GM21528 (cell line): Measurements from ENCODE around the gene RPS4Y1.
A peak's percentile ranks its signal among the peaks of the same experiment; 100 is the strongest.
"Not testable (repeated sequence)": the region's sequence is repeated elsewhere in the genome, so short reads cannot be mapped to it uniquely, and the experiment has no call there.

Experiments
- ATAC-seq: cut with Tn5 transposase; IDR thresholded peaks from one replicate; pipeline ENCODE4 v1.9.1; 2021; ENCODE audit warnings: mild to moderate bottlenecking, moderate library complexity; ENCODE audit not compliant: unreplicated experiment, low FRiP score

RPS4Y1 gene

GRCh38 chrY:2841471-2841893 is at the start of gene RPS4Y1:
Gene RPS4Y1 (plus strand): TSS chrY:2841602. CDS start chrY:2841625, 23 bp downstream.
- ATAC-seq: peak; percentile 86

DNA sequence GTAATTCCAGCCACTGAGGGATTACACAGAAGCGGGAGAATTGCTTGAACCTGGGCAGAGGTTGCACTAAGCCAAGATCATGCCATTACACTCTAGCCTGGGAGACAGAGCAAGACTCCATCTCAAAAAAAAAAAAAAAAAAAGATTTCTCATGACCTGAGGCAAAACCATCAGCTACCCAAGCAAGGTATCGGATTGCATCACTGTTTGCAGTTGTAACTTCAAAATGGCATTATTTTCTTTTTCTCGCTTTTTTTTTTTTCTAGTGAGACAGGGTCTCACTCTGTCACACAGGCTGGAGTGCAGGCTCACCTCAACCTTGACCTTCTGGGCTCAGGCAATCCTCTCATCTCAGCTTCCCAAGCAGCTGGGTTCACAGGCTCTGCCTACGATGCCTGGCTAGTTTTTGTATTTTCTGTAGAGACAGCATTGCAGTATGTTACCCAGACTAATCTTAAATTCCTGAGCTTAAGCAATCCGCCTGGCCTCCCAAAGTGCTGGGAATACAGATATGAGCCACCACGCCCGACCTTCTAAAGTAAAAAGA is 44.4 kb upstream of the RPS4Y1 start:
- ATAC-seq: no peak

GRCh38 chrY:2797991-2798390 is 43.4 kb upstream of the RPS4Y1 start:
- ATAC-seq: no peak

GRCh38 chrY:2800246-2800645 is 41.2 kb upstream of the RPS4Y1 start:
- no peak for ATAC-seq

DNA sequence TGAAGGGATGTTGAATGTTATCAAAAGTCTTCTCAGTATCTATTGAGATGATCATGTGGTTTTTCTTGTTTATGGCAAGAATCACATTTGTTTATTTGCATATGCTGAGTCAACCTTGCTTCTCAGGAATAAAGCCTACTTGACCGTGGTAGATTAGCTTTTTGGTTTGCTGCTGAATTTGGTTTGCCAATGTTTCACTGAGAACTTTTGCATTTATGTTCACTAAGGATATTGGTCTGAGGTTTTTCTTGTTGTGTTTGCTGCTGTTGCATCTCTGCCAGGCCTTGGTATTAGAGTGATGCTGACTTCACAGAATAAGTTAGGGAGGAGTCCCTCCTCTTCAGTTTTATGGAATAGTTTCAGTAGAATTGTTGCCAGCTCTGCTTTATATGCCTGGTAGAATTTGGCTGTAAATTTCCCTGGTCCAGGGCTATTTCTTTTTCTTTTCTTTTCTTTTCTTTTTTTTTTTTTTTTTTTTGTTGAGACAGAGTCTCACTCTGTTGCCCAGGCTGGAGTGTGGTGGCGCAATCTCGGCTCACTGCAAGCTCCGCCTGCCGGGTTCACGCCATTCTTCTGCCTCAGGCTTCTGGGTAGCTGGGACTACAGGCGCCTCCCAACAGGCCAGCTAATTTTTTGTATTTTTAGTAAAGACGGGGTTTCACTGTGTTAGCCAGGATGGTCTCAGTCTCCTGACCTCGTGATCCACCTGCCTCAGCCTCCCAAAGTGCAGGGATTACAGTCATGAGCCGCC is 24.1 kb upstream of the RPS4Y1 start:
- not testable (repeated sequence) for ATAC-seq

DNA sequence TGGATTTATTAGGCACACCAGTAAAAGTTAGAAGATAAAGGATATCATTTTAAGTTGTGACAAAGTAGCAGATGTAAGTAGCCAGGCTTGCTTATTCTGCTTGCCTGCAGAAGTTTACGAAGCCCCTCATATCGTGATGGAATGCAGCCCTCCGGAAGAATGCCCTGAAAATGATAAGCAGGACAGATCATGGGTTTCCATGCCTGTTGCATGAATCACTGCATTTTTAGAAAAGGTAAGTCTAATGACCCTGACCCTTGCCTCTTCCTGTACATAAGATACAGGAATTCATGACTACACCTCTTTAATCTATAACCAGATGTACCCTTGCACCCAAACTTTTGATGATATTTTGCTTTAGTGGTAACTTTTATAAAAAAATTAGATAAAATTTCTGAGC is 16.9 kb upstream of the RPS4Y1 start:
- no peak for ATAC-seq

GRCh38 chrY:2828497-2828896 is 12.9 kb upstream of the RPS4Y1 start:
- ATAC-seq: no peak

DNA sequence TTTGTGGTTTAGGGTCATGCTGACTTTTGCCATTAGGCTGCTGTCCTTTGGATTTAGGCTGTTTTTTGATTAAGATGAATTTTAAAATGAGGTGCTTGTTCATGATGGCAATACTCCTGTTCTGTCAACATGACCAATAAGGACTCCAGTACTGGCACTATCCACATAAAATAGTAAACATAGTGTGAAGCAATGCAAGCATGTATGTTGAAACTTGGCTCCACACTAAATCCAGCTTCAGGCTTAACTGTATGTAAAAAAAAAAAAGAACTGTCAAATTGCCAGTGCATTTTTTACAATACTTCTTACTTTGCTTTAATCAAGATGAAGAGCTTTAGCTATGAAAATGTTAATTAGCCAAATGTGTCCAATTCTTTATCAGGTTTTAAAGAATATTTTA is 6.2 kb upstream of the RPS4Y1 start:
- no peak for ATAC-seq

GRCh38 chrY:2837078-2837477 is 4.3 kb upstream of the RPS4Y1 start:
- ATAC-seq: no peak

DNA sequence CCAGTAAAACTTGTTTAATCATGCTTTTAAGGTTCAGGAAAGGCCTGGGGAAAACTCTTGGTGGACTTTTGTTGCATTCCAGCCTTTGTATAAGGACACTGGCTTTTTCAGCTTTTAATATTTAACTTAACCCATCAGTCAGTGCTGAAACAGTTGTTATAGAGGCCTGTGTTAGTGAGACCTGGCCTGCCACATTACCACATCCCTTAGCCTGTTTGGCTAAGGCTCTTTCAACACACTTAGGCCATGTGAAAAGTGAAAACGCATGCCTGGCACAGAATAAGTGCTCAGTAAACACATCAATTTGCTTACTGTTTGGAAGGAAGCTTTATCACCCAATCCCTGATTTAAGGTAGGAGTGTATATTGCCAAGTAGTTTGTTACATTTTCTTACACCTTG is 3.5 kb upstream of the RPS4Y1 start:
- ATAC-seq: no peak

- ATAC-seq: no peak
These were observed 5.4 kb downstream of the RPS4Y1 start for GRCh38 chrY:2846791-2847190.

DNA sequence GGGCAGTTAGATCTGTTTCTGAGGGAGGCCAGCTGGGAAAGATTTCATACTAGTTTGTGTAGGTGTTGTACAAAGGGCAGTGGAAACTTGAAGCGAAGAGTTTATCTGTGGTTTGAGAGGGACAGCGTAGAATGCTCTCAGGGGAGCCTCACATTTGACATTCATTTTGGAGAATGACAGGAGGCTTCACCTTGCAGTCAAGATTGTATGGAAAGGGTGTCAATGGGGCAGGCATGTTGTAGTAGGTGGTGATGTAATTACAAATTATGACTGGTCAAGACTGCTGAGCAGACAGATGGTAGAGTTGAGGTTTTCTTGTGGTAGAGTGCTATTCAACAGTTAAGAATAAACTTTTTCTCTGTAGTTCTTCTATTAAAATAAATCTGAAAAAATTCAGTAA is 7.0 kb downstream of the RPS4Y1 start:
- no peak for ATAC-seq

GRCh38 chrY:2849368-2849767 is 8.0 kb downstream of the RPS4Y1 start:
- ATAC-seq: no peak

DNA sequence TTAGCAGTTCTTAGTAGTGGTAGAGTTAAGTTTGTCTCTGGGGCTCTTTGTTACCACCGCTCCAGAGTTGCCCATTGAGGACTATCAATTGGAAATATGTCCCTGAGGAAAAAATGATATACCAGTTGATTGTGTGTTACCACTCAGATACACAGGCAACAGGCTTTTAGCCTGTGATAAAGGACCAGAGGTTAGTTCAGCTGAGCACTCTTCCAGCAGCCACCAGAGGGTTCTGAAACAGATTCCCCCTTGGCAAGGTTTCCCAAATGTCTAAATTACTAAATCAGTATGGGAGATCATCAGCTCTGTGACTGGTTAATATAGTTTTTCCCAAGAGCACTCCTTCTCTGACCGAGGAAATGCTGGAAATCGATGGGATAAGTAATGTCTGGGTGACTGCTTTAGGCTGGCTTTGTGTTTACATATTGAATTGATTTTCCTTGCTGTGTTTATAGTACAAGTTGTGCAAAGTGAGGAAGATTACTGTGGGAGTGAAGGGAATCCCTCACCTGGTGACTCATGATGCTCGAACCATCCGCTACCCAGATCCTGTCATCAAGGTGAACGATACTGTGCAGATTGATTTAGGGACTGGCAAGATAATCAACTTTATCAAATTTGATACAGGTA is 12.9 kb downstream of the RPS4Y1 start:
- no peak for ATAC-seq

DNA sequence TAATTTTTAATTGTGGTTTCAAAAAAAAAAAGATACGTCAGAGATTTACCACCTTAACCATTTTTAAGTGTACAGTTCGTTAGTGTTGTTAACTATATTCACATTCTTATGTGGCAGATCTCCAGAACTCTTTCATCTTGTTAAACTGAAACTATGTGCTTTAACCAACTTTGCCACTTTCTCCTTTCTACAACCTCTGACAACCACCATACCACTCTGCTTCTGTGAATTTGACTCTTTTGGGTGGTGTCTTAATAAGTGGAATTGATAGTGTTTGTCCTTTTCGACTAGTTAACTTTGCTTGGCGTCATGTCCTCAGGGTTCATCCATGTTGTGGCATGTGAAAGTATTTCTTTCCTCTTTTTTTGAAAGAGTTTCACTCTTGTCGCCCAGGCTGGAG is 15.7 kb downstream of the RPS4Y1 start:
- no peak for ATAC-seq

DNA sequence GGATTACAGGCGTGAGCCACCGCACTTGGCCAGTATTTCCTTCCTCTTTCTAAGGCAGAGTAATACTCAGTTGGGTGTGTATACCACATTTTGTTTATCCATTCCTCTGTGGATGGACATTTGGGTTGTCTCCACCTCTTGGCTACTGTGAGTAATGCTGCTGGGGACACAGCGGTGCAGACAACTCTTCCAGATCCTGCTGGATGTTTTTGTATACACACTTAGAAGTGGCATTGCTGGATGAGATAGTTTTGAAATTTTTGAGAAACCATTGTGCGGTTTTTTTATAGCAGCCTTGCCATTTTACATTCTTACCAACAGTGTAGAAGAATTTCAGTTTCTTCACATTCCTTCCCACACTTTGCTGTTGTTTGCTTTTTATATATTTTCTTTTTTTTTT is 16.3 kb downstream of the RPS4Y1 start:
- ATAC-seq: no peak

DNA sequence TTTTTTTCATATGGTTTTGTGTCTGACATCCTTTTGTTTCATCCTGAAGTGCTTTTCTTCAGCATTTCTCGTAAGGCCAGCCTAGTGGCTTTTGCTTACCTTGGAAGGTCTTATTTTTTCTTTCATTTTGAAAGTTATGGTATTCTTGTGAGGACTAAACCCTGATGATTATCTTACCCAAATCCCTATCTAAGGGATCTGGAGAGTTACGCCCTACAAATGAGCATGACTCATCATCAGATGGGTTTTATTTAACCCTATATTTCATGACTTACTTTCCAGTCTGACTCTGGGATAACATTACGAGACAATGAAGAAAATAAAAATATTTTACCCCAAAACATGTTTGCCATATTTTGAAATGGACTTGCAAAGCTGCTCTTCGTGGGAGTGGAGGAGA is 18.4 kb downstream of the RPS4Y1 start:
- ATAC-seq: no peak

- ATAC-seq: no peak
These were observed 19.1 kb downstream of the RPS4Y1 start for GRCh38 chrY:2860511-2860910.

- ATAC-seq: no peak
These were observed 25.2 kb downstream of the RPS4Y1 start for GRCh38 chrY:2866581-2866980.

GRCh38 chrY:2867469-2867868 is 26.1 kb downstream of the RPS4Y1 start:
- ATAC-seq: no peak

- ATAC-seq: no peak
These were observed 26.7 kb downstream of the RPS4Y1 start for GRCh38 chrY:2868035-2868607.

DNA sequence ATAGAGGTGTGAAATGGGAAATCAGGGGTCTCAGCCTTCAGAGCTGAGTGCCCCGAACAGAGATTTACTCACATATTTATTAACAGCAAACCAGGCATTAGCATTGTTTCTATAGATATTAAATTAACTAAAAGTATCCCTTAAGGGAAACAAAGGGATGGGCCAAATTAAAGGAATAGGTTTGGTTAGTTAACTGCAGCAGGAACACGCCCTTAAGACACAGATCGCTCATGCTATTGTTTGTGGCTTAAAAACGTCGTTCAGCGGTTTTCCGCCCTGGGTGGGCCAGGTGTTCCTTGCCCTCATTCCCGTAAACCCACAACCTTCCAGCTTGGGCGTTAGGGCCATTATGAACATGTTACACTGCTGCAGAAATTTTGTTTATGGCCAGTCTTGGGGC is 30.8 kb downstream of the RPS4Y1 start:
- not testable (repeated sequence) for ATAC-seq
